ENCODE data around the gene RPA1.

Gene RPA1

DNA sequence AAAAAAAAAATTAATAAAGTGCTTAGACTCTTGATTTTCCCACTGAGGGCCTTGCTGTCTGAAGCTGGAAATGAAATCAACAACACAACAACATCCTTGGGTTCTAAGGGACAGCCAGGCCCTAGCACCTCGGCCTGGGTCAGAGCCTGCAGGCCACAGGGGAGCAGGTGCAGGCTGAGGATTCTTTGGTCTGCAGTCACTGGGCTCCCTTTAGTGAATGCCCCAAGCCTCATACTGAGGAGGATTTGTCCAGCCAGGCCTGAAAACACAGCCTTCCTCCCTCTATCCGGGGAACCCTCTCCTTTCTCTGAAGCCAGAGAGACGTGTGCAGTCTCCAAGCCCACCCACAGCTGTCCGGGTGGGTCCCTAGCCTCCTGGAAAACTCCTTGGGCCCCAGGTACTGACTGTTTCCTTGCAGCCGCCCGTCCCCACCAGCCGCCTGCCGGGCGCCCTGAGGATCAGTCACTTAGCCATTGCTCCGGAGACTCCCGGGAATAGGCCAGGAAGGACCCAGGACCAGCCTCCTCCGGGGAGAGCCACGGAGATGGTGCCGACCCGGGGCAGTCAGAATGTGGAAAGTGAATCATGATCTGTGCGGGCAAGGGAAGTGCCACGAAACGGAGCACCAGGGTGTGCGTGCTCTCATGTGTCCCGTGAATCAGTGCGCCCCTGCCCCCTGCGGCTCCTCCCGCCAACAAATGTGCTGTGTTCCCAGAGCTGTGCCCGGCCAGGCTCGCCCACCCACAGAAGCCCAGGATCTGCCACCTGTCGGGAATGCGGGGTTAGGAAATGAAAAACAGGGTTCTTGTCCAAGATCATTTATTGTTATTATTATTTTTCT lies 104.3 kb downstream of the RPA1 start:
- Histone ChIP-seq H3K4me3 (ENCODE audit: low read depth in 1 of 2, low read length in 2 of 2) (no peak overlapping the region), H3K27me3 (ENCODE audit: low read depth, low read length) (no peaks in the 10 kb centered on the region), H3K36me3 (ENCODE audit: control insufficient read depth in 1 of 2, insufficient read depth in 2 of 2, low read length in 2 of 2) (no peaks in the 10 kb centered on the region), H3K4me1 (ENCODE audit: control insufficient read depth in 1 of 2, insufficient read depth in 2 of 2, low read length in 2 of 2) (peaks cover 0 to 6% of the 10 kb centered on the region in 2 donors), H3K9me3 (ENCODE audit: control insufficient read depth in 1 of 2, low read length in 2 of 2) (no peaks in the 10 kb centered on the region), H3K27ac (ENCODE audit: low read length) (no peak overlapping the region)

DNA sequence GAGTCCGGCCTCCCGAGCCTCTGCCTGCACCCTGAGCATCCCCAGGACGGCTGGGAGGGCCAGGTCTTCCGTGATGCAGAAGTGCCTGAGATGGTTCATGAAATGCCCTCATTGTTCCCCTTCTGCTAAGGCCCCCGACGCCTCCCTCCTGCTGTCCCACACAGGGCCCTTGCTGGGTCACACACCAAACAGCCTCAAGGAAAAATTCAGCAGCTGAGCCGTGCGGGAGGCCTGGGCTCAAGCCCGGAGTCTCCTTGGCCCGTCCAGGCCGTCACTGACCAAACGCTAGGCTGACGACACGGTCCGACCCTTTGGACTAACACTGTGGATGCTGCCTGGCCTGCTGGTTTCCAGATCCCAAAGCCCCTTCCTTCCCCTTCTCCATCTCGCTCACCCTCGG lies 105.1 kb downstream of the RPA1 start:
- H3K4me1 ChIP-seq (ENCODE audit: control insufficient read depth in 1 of 2, insufficient read depth in 2 of 2, low read length in 2 of 2) = peaks cover 0 to 6% of the 10 kb centered on the region in 2 donors
- no peaks in the 10 kb centered on the region for H3K36me3 ChIP-seq (ENCODE audit: control insufficient read depth in 1 of 2, insufficient read depth in 2 of 2, low read length in 2 of 2)
- no peak overlapping the region for H3K27ac ChIP-seq (ENCODE audit: low read length)
- no peaks in the 10 kb centered on the region for H3K9me3 ChIP-seq (ENCODE audit: control insufficient read depth in 1 of 2, low read length in 2 of 2)
- H3K4me3 ChIP-seq (ENCODE audit: low read depth in 1 of 2, low read length in 2 of 2) = no peak overlapping the region
- H3K27me3 ChIP-seq (ENCODE audit: low read depth, low read length) = no peaks in the 10 kb centered on the region

DNA sequence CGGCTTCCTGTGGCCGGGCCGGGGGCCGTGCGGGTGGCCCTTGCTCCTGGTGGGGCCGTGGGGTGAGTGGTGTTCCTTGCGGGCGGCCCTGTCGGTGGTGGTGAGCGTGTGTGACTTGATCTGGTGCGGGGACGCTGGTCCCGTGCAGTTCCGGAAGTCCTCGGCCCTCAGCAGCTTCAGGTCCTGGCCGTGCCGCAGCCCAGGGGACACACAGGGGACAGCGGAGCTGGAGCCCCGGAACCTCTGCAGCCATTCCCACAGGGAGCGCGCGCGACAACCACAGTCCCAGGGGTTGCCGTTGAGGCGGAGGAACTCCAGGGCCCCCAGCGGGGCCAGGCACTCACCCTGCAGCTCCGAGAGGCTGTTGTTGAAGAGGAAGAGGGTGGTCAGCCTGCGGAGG lies 107.0 kb downstream of the RPA1 start:
- H3K27me3 ChIP-seq (ENCODE audit: low read depth, low read length) = no peaks in the 10 kb centered on the region
- H3K9me3 ChIP-seq (ENCODE audit: control insufficient read depth in 1 of 2, low read length in 2 of 2) = no peaks in the 10 kb centered on the region
- H3K4me3 ChIP-seq (ENCODE audit: low read depth in 1 of 2, low read length in 2 of 2) = no peak overlapping the region
- no peak overlapping the region for H3K27ac ChIP-seq (ENCODE audit: low read length)
- H3K4me1 ChIP-seq (ENCODE audit: control insufficient read depth in 1 of 2, insufficient read depth in 2 of 2, low read length in 2 of 2) = peaks cover 0 to 9% of the 10 kb centered on the region in 2 donors
- H3K36me3 ChIP-seq (ENCODE audit: control insufficient read depth in 1 of 2, insufficient read depth in 2 of 2, low read length in 2 of 2) = no peaks in the 10 kb centered on the region

DNA sequence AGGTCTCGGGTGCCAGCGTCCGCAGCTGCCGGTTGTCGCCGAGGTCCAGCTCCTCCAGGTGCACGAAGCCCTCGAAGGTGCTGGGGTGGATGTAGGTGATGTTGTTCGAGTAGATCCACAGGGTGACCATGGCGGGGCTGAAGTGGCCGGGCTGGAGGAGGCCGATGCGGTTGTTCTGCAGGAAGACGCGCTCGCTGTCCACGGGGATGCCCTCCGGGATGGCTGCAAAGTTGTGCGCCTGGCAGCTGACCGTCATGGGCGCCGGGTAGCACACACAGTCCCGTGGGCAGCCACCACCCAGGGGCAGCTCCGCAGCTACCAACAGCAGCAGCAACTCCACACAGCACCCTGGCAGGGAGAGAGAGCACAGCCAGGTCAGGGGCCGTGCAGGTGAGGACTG lies 107.7 kb downstream of the RPA1 start:
- H3K27me3 ChIP-seq (ENCODE audit: low read depth, low read length) = no peaks in the 10 kb centered on the region
- H3K9me3 ChIP-seq (ENCODE audit: control insufficient read depth in 1 of 2, low read length in 2 of 2) = no peaks in the 10 kb centered on the region
- H3K4me3 ChIP-seq (ENCODE audit: low read depth in 1 of 2, low read length in 2 of 2) = no peak overlapping the region
- no peak overlapping the region for H3K27ac ChIP-seq (ENCODE audit: low read length)
- peaks cover 0 to 3% of the 10 kb centered on the region in 2 donors for H3K4me1 ChIP-seq (ENCODE audit: control insufficient read depth in 1 of 2, insufficient read depth in 2 of 2, low read length in 2 of 2)
- no peaks in the 10 kb centered on the region for H3K36me3 ChIP-seq (ENCODE audit: control insufficient read depth in 1 of 2, insufficient read depth in 2 of 2, low read length in 2 of 2)

DNA sequence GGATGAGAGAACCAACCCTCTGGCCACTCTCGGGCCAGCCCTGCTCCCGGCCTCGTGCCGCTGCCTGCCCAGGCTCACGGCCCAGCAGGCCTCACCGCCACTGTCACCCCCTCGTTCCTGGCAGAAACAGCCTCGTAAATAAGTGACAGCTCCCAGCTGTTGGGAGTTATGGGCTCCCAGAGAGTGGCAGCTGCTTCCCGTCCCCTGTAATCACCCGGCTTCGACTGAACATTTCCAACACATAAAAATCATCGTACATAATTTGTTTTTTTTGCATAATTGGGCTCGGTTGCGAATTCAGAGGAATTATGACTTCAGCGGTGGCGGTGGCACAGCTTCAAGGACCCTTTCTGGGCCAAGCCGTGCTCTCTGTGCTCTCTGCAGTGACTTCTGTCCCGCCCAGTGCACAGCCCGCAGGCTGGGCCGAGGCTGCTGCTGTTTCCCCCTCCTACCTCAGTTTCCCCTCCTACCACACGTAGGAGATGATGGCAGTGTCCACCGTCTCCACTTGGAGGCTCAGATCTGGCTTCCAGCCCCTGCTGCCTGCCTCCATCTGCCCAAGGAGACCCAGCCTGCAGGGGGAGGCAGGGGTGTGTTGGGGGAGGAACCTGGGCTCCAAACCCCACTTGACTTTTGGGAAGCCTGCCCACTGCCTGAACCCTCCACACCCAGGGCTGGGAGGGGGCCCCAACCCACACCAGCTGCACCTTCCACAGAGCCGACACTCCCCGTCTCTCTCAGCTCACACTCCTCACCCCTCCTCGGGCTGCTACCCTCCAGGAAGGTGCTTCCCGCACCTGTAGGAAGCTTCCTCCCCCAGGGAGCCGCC lies 110.4 kb downstream of the RPA1 start:
- H3K4me1 ChIP-seq (ENCODE audit: control insufficient read depth in 1 of 2, insufficient read depth in 2 of 2, low read length in 2 of 2) = peaks cover 0 to 3% of the 10 kb centered on the region in 2 donors
- H3K36me3 ChIP-seq (ENCODE audit: control insufficient read depth in 1 of 2, insufficient read depth in 2 of 2, low read length in 2 of 2) = no peaks in the 10 kb centered on the region
- no peaks in the 10 kb centered on the region for H3K9me3 ChIP-seq (ENCODE audit: control insufficient read depth in 1 of 2, low read length in 2 of 2)
- no peak overlapping the region for H3K4me3 ChIP-seq (ENCODE audit: low read depth in 1 of 2, low read length in 2 of 2)
- H3K27me3 ChIP-seq (ENCODE audit: low read depth, low read length) = no peaks in the 10 kb centered on the region
- no peak overlapping the region for H3K27ac ChIP-seq (ENCODE audit: low read length)

DNA sequence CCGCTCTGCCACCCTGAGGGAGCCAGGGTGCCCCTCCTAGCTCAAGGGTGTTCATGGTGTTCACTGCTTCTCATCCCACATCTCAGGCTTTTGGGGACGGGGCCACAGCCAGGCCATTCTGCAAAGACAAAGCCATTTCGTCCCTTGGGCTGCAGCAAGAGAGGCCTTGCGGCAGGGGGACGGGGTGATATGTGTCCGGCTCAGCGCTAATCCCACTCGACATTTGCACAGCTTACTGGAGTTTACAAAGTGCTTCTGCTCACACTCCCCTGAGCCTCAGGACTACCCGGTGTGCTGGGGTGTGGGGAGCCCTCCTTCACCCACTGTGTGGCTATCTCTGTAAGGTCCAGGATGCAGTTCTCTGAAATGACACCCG lies 111.0 kb downstream of the RPA1 start:
- Histone ChIP-seq H3K27ac (ENCODE audit: low read length) (no peak overlapping the region), H3K9me3 (ENCODE audit: control insufficient read depth in 1 of 2, low read length in 2 of 2) (no peaks in the 10 kb centered on the region), H3K27me3 (ENCODE audit: low read depth, low read length) (no peaks in the 10 kb centered on the region), H3K36me3 (ENCODE audit: control insufficient read depth in 1 of 2, insufficient read depth in 2 of 2, low read length in 2 of 2) (no peaks in the 10 kb centered on the region), H3K4me1 (ENCODE audit: control insufficient read depth in 1 of 2, insufficient read depth in 2 of 2, low read length in 2 of 2) (peaks cover 0 to 3% of the 10 kb centered on the region in 2 donors), H3K4me3 (ENCODE audit: low read depth in 1 of 2, low read length in 2 of 2) (no peak overlapping the region)

DNA sequence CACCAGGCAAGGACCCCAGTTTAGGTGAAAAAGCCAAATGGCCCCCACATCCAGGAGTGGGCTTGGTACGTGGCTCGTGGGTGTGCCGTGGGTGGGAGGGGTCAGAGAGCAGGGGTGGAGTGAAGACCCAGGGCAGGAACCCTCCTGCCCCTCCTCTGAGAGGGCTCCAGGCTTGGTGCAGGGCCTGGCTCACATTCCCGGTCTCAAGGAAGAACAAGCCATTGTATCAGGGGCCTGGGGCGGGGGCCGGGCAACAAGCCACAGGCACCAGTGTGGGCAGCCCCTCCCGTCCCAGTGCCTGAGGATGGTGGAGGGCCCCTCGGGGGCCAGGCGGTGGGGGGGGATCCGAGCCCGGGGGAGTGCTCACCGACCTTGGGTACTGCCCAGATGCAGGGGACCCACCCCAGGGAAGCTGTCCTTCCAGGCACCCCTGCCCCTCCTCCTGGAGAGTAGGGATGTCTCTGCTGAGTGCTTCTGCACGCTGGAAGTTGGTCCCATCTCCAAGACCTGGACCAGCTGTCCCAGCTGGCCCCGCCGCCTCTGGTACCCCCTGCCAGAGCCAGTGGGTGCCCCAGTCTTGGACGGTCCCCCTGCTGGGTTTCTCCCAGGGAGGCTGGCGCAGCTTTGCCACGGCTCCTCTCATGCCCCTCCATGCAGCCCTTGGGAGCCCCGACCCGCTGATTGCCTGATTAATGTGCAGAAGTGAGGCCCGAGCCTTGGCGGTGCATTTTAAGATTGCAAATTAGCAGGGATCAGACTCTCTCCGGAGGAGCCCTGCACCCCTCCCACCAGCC lies 111.7 kb downstream of the RPA1 start:
- H3K27ac ChIP-seq (ENCODE audit: low read length) = no peak overlapping the region
- peaks cover 0 to 3% of the 10 kb centered on the region in 2 donors for H3K4me1 ChIP-seq (ENCODE audit: control insufficient read depth in 1 of 2, insufficient read depth in 2 of 2, low read length in 2 of 2)
- no peaks in the 10 kb centered on the region for H3K27me3 ChIP-seq (ENCODE audit: low read depth, low read length)
- no peaks in the 10 kb centered on the region for H3K36me3 ChIP-seq (ENCODE audit: control insufficient read depth in 1 of 2, insufficient read depth in 2 of 2, low read length in 2 of 2)
- no peak overlapping the region for H3K4me3 ChIP-seq (ENCODE audit: low read depth in 1 of 2, low read length in 2 of 2)
- no peaks in the 10 kb centered on the region for H3K9me3 ChIP-seq (ENCODE audit: control insufficient read depth in 1 of 2, low read length in 2 of 2)

DNA sequence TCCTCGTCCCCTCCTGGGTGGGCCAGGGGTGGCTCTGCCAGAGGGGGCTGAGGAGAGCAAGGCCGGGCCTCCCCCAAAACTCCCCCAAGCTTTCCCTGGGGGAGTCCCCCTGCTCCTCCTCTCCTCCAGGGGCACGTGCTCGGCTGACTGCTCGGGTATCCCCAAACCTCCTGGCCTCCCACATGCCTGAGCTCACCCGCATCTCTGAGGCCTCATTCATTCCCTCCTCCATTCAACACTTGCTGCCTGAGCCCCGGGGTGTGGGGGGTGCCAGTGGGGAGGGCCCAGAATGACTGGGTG lies 112.2 kb downstream of the RPA1 start:
- no peaks in the 10 kb centered on the region for H3K9me3 ChIP-seq (ENCODE audit: control insufficient read depth in 1 of 2, low read length in 2 of 2)
- H3K4me1 ChIP-seq (ENCODE audit: control insufficient read depth in 1 of 2, insufficient read depth in 2 of 2, low read length in 2 of 2) = peaks cover 0 to 3% of the 10 kb centered on the region in 2 donors
- no peak overlapping the region for H3K27ac ChIP-seq (ENCODE audit: low read length)
- no peaks in the 10 kb centered on the region for H3K27me3 ChIP-seq (ENCODE audit: low read depth, low read length)
- no peak overlapping the region for H3K4me3 ChIP-seq (ENCODE audit: low read depth in 1 of 2, low read length in 2 of 2)
- H3K36me3 ChIP-seq (ENCODE audit: control insufficient read depth in 1 of 2, insufficient read depth in 2 of 2, low read length in 2 of 2) = no peaks in the 10 kb centered on the region

DNA sequence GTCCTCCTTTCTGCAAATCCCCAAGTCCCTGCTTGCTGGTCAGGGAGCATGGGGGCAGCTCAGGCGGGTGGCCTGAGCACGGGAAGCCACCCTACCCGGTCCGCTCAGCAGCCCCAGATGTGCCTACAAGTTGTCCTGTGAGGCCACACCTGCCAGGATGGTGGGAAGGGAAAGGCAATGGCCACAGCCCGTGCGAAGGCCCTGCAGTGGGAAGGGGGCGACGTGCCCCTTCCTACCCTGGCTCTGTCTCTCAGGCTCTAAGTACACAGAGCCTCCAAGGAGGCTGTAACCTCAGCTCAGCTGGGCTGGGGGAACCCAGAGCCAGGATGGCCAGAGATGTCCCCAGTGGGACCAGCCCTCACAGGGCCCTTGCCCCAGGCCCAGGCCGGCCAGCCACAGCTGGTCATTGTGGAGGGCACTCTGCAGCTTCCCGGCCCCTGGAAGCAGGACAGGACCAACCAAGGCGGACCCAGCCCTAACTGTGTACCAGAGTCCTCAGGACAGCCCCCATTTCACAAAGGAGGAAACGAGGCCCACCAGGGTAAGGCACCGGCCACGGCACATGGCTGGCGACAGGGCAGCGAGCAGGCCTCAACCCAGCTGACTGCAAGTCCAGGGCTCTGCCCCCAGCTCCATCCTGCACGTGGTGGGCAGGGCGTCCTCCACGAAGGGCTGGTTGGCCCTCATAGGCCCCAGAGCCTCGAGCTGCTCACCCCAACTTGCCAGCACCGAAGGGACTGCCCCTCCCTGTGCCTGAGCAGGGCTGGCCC lies 113.0 kb downstream of the RPA1 start:
- no peak overlapping the region for H3K27ac ChIP-seq (ENCODE audit: low read length)
- no peaks in the 10 kb centered on the region for H3K36me3 ChIP-seq (ENCODE audit: control insufficient read depth in 1 of 2, insufficient read depth in 2 of 2, low read length in 2 of 2)
- H3K4me1 ChIP-seq (ENCODE audit: control insufficient read depth in 1 of 2, insufficient read depth in 2 of 2, low read length in 2 of 2) = peaks cover 0 to 3% of the 10 kb centered on the region in 2 donors
- H3K9me3 ChIP-seq (ENCODE audit: control insufficient read depth in 1 of 2, low read length in 2 of 2) = no peaks in the 10 kb centered on the region
- H3K4me3 ChIP-seq (ENCODE audit: low read depth in 1 of 2, low read length in 2 of 2) = no peak overlapping the region
- no peaks in the 10 kb centered on the region for H3K27me3 ChIP-seq (ENCODE audit: low read depth, low read length)

DNA sequence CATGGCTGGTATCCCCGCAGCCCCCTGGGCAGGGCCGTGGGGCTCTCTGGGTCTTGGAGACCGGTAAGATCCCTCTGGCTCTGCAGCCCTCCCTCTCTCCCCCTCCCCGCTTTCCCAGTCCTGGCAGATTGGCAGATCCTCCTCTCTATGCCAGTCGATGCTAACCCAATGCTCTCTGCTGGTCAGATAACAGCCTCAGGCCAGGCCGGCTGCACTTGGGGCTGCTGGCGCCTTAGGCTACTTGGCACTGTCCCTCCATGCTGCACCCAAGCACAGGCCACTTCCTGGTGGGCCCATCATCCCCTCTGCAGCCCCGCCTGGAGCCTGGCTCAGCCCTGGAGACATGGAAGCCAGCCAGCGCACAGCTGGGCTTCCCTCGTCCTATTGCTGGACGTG lies 113.6 kb downstream of the RPA1 start:
- H3K27me3 ChIP-seq (ENCODE audit: low read depth, low read length) = no peaks in the 10 kb centered on the region
- peaks cover 0 to 3% of the 10 kb centered on the region in 2 donors for H3K4me1 ChIP-seq (ENCODE audit: control insufficient read depth in 1 of 2, insufficient read depth in 2 of 2, low read length in 2 of 2)
- no peaks in the 10 kb centered on the region for H3K9me3 ChIP-seq (ENCODE audit: control insufficient read depth in 1 of 2, low read length in 2 of 2)
- no peaks in the 10 kb centered on the region for H3K36me3 ChIP-seq (ENCODE audit: control insufficient read depth in 1 of 2, insufficient read depth in 2 of 2, low read length in 2 of 2)
- H3K27ac ChIP-seq (ENCODE audit: low read length) = no peak overlapping the region
- no peak overlapping the region for H3K4me3 ChIP-seq (ENCODE audit: low read depth in 1 of 2, low read length in 2 of 2)
